Measurements from ENCODE around the gene OR2V1.
"Not testable (repeated sequence)": the region's sequence is repeated elsewhere in the genome, so short reads cannot be mapped to it uniquely, and the experiment has no call there.

Gene OR2V1

GRCh38 chr5:181136361-181136955, 5.5 kb upstream of the OR2V1 start:
- peaks cover 55% of the 10 kb centered on the region for H3K27me3 ChIP-seq
- TF ChIP-seq, protein P1, sequence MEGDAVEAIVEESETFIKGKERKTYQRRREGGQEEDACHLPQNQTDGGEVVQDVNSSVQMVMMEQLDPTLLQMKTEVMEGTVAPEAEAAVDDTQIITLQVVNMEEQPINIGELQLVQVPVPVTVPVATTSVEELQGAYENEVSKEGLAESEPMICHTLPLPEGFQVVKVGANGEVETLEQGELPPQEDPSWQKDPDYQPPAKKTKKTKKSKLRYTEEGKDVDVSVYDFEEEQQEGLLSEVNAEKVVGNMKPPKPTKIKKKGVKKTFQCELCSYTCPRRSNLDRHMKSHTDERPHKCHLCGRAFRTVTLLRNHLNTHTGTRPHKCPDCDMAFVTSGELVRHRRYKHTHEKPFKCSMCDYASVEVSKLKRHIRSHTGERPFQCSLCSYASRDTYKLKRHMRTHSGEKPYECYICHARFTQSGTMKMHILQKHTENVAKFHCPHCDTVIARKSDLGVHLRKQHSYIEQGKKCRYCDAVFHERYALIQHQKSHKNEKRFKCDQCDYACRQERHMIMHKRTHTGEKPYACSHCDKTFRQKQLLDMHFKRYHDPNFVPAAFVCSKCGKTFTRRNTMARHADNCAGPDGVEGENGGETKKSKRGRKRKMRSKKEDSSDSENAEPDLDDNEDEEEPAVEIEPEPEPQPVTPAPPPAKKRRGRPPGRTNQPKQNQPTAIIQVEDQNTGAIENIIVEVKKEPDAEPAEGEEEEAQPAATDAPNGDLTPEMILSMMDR (IDR thresholded peaks at IDR 0.05): no peak

DNA sequence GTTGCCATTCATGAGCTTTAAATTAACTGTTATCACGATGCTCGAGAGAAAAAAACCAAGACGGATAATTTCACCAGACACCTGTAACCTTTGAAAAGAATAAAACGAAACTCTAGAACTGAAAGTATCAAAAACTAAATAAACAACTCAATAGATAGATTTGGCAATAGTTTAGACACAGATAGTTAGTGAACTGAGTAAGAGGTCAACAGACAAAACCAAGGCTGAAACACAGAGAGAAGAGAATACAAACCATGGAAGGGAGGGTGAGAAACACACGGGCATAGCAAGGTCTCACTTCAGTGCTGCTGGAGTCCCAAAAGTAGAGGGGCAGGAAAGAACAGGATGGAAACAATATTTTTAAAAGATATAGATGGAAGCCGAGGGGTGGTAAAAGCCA, 3.3 kb upstream of the OR2V1 start:
- Histone ChIP-seq H3K27ac (no peak overlapping the region), H3K4me1 (ENCODE audit: control insufficient read depth in 1 of 2, insufficient read depth in 1 of 2, low read depth in 1 of 2, low read length in 1 of 2) (no peaks in the 10 kb centered on the region), H3K4me3 (ENCODE audit: low read depth in 1 of 2, low read length in 1 of 2) (no peak overlapping the region), H3K27me3 (peaks cover 60% of the 10 kb centered on the region), H3K36me3 (no peaks in the 10 kb centered on the region), H3K9me3 (no peaks in the 10 kb centered on the region)
- TF ChIP-seq, protein P1 (IDR thresholded peaks at IDR 0.05): no peak

More at GRCh38 chr5:181136361-181136955, 5.5 kb upstream of the OR2V1 start:
- Histone ChIP-seq H3K36me3 (no peaks in the 10 kb centered on the region), H3K9me3 (no peaks in the 10 kb centered on the region), H3K27ac (no peak overlapping the region), H3K4me3 (ENCODE audit: low read depth in 1 of 2, low read length in 1 of 2) (no peak overlapping the region), H3K4me1 (ENCODE audit: control insufficient read depth in 1 of 2, insufficient read depth in 1 of 2, low read depth in 1 of 2, low read length in 1 of 2) (no peaks in the 10 kb centered on the region)

DNA sequence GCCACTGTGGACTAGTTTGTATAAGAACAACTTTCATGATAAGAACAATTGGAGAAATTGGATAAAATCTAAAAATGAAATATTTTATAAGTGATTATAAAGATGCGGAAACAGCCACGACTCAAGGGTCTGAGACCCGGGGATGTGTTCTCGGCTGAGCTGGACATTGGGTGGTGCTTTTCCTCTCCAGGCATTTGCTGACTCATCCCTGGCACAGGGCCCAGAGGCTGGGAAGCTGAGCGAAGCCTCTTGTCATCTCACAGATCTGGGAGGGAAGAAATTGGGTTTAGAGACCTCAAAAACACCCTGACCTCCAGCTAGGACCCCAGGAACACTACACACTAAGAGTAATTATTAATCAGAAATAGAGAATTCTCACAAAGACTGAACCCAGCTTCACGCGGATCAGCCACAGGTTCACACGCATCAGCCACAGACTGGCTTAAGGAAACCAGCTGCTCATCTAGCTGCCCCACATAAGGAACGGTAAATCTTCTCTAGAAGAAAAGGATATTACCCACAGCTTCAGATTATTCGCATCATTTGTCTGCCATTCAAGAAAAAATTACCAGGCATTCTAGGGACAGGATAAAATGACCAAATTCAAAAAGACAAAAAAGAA, 2.8 kb upstream of the OR2V1 start:
- Histone ChIP-seq H3K36me3 (no peaks in the 10 kb centered on the region), H3K27ac (no peak overlapping the region), H3K4me3 (ENCODE audit: low read depth in 1 of 2, low read length in 1 of 2) (no peak overlapping the region), H3K27me3 (peaks cover 65% of the 10 kb centered on the region), H3K9me3 (no peaks in the 10 kb centered on the region), H3K4me1 (ENCODE audit: control insufficient read depth in 1 of 2, insufficient read depth in 1 of 2, low read depth in 1 of 2, low read length in 1 of 2) (no peaks in the 10 kb centered on the region)
- TF ChIP-seq, protein P1 (IDR thresholded peaks at IDR 0.05): no peak

GRCh38 chr5:181133083-181133482, 2.1 kb upstream of the OR2V1 start:
- Histone ChIP-seq H3K4me3 (ENCODE audit: low read depth in 1 of 2, low read length in 1 of 2) (no peak overlapping the region), H3K36me3 (no peaks in the 10 kb centered on the region)
- TF ChIP-seq, protein P1 (IDR thresholded peaks at IDR 0.05): no peak

DNA sequence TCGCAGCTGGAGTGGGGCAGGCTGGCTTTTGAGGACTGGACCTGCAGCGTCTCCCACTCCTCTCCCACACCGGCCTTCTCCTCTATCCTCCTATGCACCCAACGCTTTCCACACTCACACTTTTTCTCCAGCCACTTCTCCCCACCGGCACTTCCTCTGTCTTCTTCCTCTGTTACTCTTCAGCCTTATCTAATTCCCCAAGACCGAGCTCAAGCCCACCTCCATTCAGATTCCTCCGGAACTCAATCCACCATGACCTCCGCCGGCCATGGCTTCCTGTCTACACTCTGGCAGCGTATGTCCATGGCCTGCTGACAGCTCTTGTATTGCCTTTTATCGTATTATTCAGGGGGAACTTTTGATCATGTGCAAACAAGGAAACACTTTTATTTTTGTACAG, 545 bp upstream of the OR2V1 start:
- Histone ChIP-seq H3K27ac (no peak overlapping the region), H3K36me3 (no peaks in the 10 kb centered on the region), H3K27me3 (peaks cover 86% of the 10 kb centered on the region), H3K4me1 (ENCODE audit: control insufficient read depth in 1 of 2, insufficient read depth in 1 of 2, low read depth in 1 of 2, low read length in 1 of 2) (no peaks in the 10 kb centered on the region), H3K4me3 (ENCODE audit: low read depth in 1 of 2, low read length in 1 of 2) (no peak overlapping the region), H3K9me3 (no peaks in the 10 kb centered on the region)
- TF ChIP-seq, protein P1 (IDR thresholded peaks at IDR 0.05): no peak

More at GRCh38 chr5:181133083-181133482, 2.1 kb upstream of the OR2V1 start:
- H3K4me1 ChIP-seq (ENCODE audit: control insufficient read depth in 1 of 2, insufficient read depth in 1 of 2, low read depth in 1 of 2, low read length in 1 of 2): no peaks in the 10 kb centered on the region
- no peaks in the 10 kb centered on the region for H3K9me3 ChIP-seq
- peaks cover 72% of the 10 kb centered on the region for H3K27me3 ChIP-seq
- no peak overlapping the region for H3K27ac ChIP-seq

GRCh38 chr5:181130081-181130480, 888 bp downstream of the OR2V1 start:
- H3K4me3 ChIP-seq (ENCODE audit: low read depth in 1 of 2, low read length in 1 of 2); H3K27ac ChIP-seq; H3K4me1 ChIP-seq (ENCODE audit: control insufficient read depth in 1 of 2, insufficient read depth in 1 of 2, low read depth in 1 of 2, low read length in 1 of 2); H3K9me3 ChIP-seq; H3K36me3 ChIP-seq: not testable (repeated sequence)
- peaks cover 76% of the 10 kb centered on the region for H3K27me3 ChIP-seq

All from neutrophil (primary cell).